DOHH2 (cell line): Measurements from ENCODE around the gene PDE11A.

Experiments
- H3F3A ChIP-seq: fragments of 200-600 bp; sonication (generic), shearing (Covaris generic); 2 replicates; pipeline ENCODE4 v1.6.0; 2016; ENCODE audit warnings: antibody characterized with exemption, mild to moderate bottlenecking; ENCODE audit not compliant: control insufficient read depth, insufficient read depth
- H3K27ac ChIP-seq: fragments of 200-600 bp; sonication (generic); 2 replicates; pipeline ENCODE4 v1.5.1; 2014; ENCODE audit warnings: low read depth, mild to moderate bottlenecking, low read length, moderate library complexity
- H3K27me3 ChIP-seq: fragments of 200-600 bp; sonication (generic); 2 replicates; pipeline ENCODE4 v1.6.1; 2014; ENCODE audit warnings: mild to moderate bottlenecking, low read length, mixed read lengths; ENCODE audit not compliant: control insufficient read depth
- H3K36me3 ChIP-seq: fragments of 200-600 bp; sonication (generic); 2 replicates; pipeline ENCODE4 v1.6.1; 2014; ENCODE audit warnings: mild to moderate bottlenecking, low read length, moderate library complexity, mixed read lengths; ENCODE audit not compliant: control insufficient read depth
- H3K4me1 ChIP-seq: fragments of 200-600 bp; sonication (generic); 2 replicates; pipeline ENCODE4 v1.6.1; 2014; ENCODE audit warnings: mild to moderate bottlenecking, low read length, mixed read lengths; ENCODE audit not compliant: control insufficient read depth
- H3K4me2 ChIP-seq: fragments of 200-600 bp; sonication (generic); 2 replicates; pipeline ENCODE4 v1.6.0; 2014; ENCODE audit warnings: mild to moderate bottlenecking, low read length, moderate library complexity
- H3K4me3 ChIP-seq: fragments of 200-600 bp; sonication (generic); 2 replicates; pipeline ENCODE4 v1.5.1; 2014; ENCODE audit warnings: mild to moderate bottlenecking, low read length, mixed read lengths
- H3K79me2 ChIP-seq: fragments of 200-600 bp; sonication (generic); 2 replicates; pipeline ENCODE4 v1.6.1; 2014; ENCODE audit warnings: mild to moderate bottlenecking, low read length, mixed read lengths; ENCODE audit not compliant: control insufficient read depth
- H3K9me2 ChIP-seq: fragments of 200-600 bp; sonication (generic); replicated peaks from 2 replicates; pipeline ENCODE4 v1.6.1; 2014; ENCODE audit warnings: mild to moderate bottlenecking, low read length, mixed read lengths; ENCODE audit not compliant: control insufficient read depth
- H3K9me3 ChIP-seq: fragments of 200-600 bp; sonication (generic); 2 replicates; pipeline ENCODE4 v1.6.1; 2014; ENCODE audit warnings: antibody characterized with exemption, low read length, mixed read lengths; ENCODE audit not compliant: control insufficient read depth, insufficient read depth
- H4K20me1 ChIP-seq: fragments of 200-600 bp; sonication (generic); 2 replicates; pipeline ENCODE4 v1.6.0; 2014; ENCODE audit warnings: low read depth, mild to moderate bottlenecking, antibody characterized with exemption, low read length, moderate library complexity; ENCODE audit not compliant: control insufficient read depth, insufficient read depth
- CTCF ChIP-seq: fragments of 200-600 bp; sonication (generic); IDR thresholded peaks from one replicate; pipeline ENCODE4 v1.5.1; 2014; ENCODE audit warnings: antibody characterized with exemption, mild to moderate bottlenecking, low read depth, low read length; ENCODE audit not compliant: poor library complexity, severe bottlenecking
- EZH2phosphoT487 ChIP-seq: fragments of 200-600 bp; sonication (generic); IDR thresholded peaks from 2 replicates; pipeline ENCODE4 v1.6.1; 2017; ENCODE audit warnings: borderline replicate concordance, mild to moderate bottlenecking, antibody characterized with exemption, low read length, moderate library complexity, mixed read lengths

Gene PDE11A

GRCh38 chr2:178005756-178006155, 66.8 kb downstream of the PDE11A start:
- H3K9me2 ChIP-seq = no peaks in the 10 kb centered on the region
- TF ChIP-seq EZH2phosphoT487 = no peak
- TF ChIP-seq CTCF = no peak
- no peaks in the 10 kb centered on the region for H3K36me3 ChIP-seq
- no peak overlapping the region for H3K27ac ChIP-seq
- H3K4me3 ChIP-seq = no peak overlapping the region
- H3K27me3 ChIP-seq = no peaks in the 10 kb centered on the region; the same call in 1 of the 2 replicates
- H3K9me3 ChIP-seq = no peaks in the 10 kb centered on the region
- no peak overlapping the region for H3K4me2 ChIP-seq
- H3K4me1 ChIP-seq = no peaks in the 10 kb centered on the region
- H4K20me1 ChIP-seq = no peaks in the 10 kb centered on the region
- H3K79me2 ChIP-seq = no peaks in the 10 kb centered on the region
- no peaks in the 10 kb centered on the region for H3F3A ChIP-seq

DNA sequence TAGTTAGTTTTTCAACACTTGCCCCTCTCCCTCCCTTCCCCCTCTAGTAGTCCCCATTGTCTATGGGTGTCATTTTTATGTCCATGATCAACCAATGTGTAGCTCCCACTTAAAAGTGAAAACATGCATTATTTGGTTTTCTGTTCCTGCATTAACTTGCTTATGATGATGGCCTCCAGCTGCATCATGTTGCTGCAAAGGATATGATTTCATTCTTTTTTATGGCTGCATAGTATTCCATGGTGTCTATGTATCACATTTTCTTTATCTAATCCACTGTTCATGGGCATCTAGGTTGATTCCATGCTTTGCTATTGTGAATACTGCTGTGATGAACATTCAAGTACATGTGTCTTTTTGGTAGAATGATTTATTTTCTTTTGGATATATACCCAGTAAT, 70.5 kb downstream of the PDE11A start:
- no peaks in the 10 kb centered on the region for H3K79me2 ChIP-seq
- no peaks in the 10 kb centered on the region for H4K20me1 ChIP-seq
- H3K9me2 ChIP-seq = no peaks in the 10 kb centered on the region
- H3K4me2 ChIP-seq = no peak overlapping the region
- no peak overlapping the region for H3K4me3 ChIP-seq
- H3K27me3 ChIP-seq = no peaks in the 10 kb centered on the region; the same call in 1 of the 2 replicates
- H3K9me3 ChIP-seq = no peaks in the 10 kb centered on the region
- no peaks in the 10 kb centered on the region for H3F3A ChIP-seq
- H3K27ac ChIP-seq = no peak overlapping the region
- TF ChIP-seq EZH2phosphoT487 = no peak
- no peak for TF ChIP-seq CTCF
- H3K36me3 ChIP-seq = no peaks in the 10 kb centered on the region
- H3K4me1 ChIP-seq = no peaks in the 10 kb centered on the region

GRCh38 chr2:177998996-177999395, 73.6 kb downstream of the PDE11A start:
- Histone ChIP-seq H3K27me3 (no peaks in the 10 kb centered on the region; the same call in 1 of the 2 replicates), H3K9me3 (no peaks in the 10 kb centered on the region), H3K79me2 (no peaks in the 10 kb centered on the region), H3K9me2 (no peaks in the 10 kb centered on the region), H3F3A (no peaks in the 10 kb centered on the region), H3K4me3 (no peak overlapping the region), H3K4me1 (no peaks in the 10 kb centered on the region), H4K20me1 (no peaks in the 10 kb centered on the region), H3K4me2 (no peak overlapping the region), H3K36me3 (no peaks in the 10 kb centered on the region), H3K27ac (no peak overlapping the region)
- TF ChIP-seq EZH2phosphoT487 (no peak), CTCF (no peak)

DNA sequence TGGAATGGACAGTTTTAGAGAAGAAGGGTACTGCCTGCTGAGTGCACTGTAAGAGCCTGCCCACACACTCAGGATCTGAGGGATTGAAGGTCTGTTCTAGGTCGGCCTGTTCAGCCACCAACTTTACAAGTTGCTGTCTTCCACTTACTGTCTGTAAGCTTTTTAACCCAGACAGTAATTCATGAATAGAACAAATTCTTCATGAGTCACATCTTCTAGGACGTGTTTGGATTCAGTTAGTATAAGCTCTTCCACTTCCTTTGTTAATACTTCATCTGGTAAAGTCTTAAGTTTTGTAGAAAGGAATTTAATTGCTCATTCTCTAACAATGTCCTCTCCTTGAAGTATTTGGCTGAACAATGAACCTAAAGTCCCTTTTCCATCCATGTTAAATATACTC, 74.6 kb downstream of the PDE11A start:
- Histone ChIP-seq H3K9me2 (no peaks in the 10 kb centered on the region), H3K79me2 (no peaks in the 10 kb centered on the region), H3K4me2 (no peak overlapping the region), H3K9me3 (no peaks in the 10 kb centered on the region), H3K27me3 (no peaks in the 10 kb centered on the region; the same call in 1 of the 2 replicates), H3K36me3 (no peaks in the 10 kb centered on the region), H3K4me1 (no peaks in the 10 kb centered on the region), H3K27ac (no peak overlapping the region), H3F3A (no peaks in the 10 kb centered on the region), H4K20me1 (no peaks in the 10 kb centered on the region), H3K4me3 (no peak overlapping the region)
- no peak for TF ChIP-seq CTCF
- TF ChIP-seq EZH2phosphoT487 = no peak
